H1 (cell line): ENCODE results near the gene LYPD4. TPM values are rescaled to one million over a fixed set of nuclear protein-coding genes. Genes with fewer than 3 reads are reported as not detected.

ENCODE experiments used
- CTCF ChIA-PET: fragments of 300-600 bp; sonication (Branson Sonifier 250); formaldehyde crosslinking; loops from one replicate; lab custom pipeline; 2021; ENCODE audit not compliant: partially characterized antibody; lab: Charles Lee
- POLR2A ChIA-PET: fragments of 300-600 bp; sonication (Branson Sonifier 250); formaldehyde crosslinking; loops from one replicate; lab custom pipeline; 2021; ENCODE audit warnings: inconsistent platforms; ENCODE audit not compliant: partially characterized antibody; lab: Charles Lee
- DNase-seq, 2 experiments: peaks; one replicate each; pipeline versions ENCODE4 v3.0.0 to v3.0.0-alpha.2; 2010 to 2022; ENCODE audit warnings: low spot score in 2 of 2, low read depth in 1 of 2, mixed read lengths in 1 of 2
- FAIRE-seq: peaks from 2 replicates; lab custom pipeline; 2011; peaks lifted over from hg19 to GRCh38; lab: Jason Lieb, UNC
- H2AFZ ChIP-seq: 2 replicates; pipeline ENCODE4 v1.8.1; 2012; ENCODE audit warnings: low read length, inconsistent platforms
- H2AK5ac ChIP-seq: 2 replicates; pipeline ENCODE4 v1.6.1; 2013; ENCODE audit warnings: low read depth, low read length
- H2BK120ac ChIP-seq: replicated peaks from 2 replicates; pipeline ENCODE3; 2013; ENCODE audit warnings: low read depth, low read length, inconsistent platforms
- H2BK12ac ChIP-seq: 2 replicates; pipeline ENCODE4 v1.6.1; 2013; ENCODE audit warnings: low read depth, low read length
- H2BK15ac ChIP-seq: 2 replicates; pipeline ENCODE4 v1.6.1; 2013; ENCODE audit warnings: low read length
- H2BK20ac ChIP-seq: 2 replicates; pipeline ENCODE4 v1.6.1; 2013; ENCODE audit warnings: low read length
- H2BK5ac ChIP-seq: 2 replicates; pipeline ENCODE4 v1.6.1; 2013; ENCODE audit warnings: low read depth, low read length
- H3K14ac ChIP-seq: 2 replicates; pipeline ENCODE4 v1.6.1; 2013; ENCODE audit warnings: inconsistent platforms; ENCODE audit not compliant: insufficient read length
- H3K18ac ChIP-seq: 2 replicates; pipeline ENCODE4 v1.6.1; 2013; ENCODE audit warnings: low read length; ENCODE audit errors: extremely low read depth
- H3K23ac ChIP-seq: 2 replicates; pipeline ENCODE4 v1.6.1; 2013; ENCODE audit warnings: inconsistent platforms; ENCODE audit not compliant: insufficient read length
- H3K23me2 ChIP-seq: 2 replicates; pipeline ENCODE4 v1.6.1; 2013; ENCODE audit warnings: low read depth, low read length
- H3K27ac ChIP-seq: 2 replicates; pipeline ENCODE4 v1.6.1; 2011; ENCODE audit warnings: low read depth, low read length, inconsistent platforms
- H3K27me3 ChIP-seq, 4 experiments: replicated peaks in 1 of 4; 1 replicate in 1 of 4; 2 replicates in 3 of 4; pipeline versions ENCODE4 v1.6.1 to v1.8.1; 2011 to 2013; ENCODE audit warnings: low read length in 3 of 4, mild to moderate bottlenecking in 3 of 4, inconsistent platforms in 2 of 4, mixed read lengths in 2 of 4, moderate library complexity in 1 of 4; ENCODE audit not compliant: control insufficient read depth in 3 of 4, insufficient read depth in 3 of 4; ENCODE audit errors: extremely low read depth in 1 of 4
- H3K36me3 ChIP-seq, 4 experiments: 2 replicates each; pipeline versions ENCODE4 v1.6.1 to v1.8.1; 2011 to 2013; ENCODE audit warnings: mild to moderate bottlenecking in 4 of 4, low read length in 3 of 4, moderate library complexity in 2 of 4, control low read depth in 1 of 4, inconsistent platforms in 1 of 4; ENCODE audit not compliant: insufficient read depth in 4 of 4, control insufficient read depth in 2 of 4
- H3K4ac ChIP-seq: replicated peaks from 2 replicates; pipeline ENCODE3; 2013; ENCODE audit warnings: low read length, low read depth, mixed read lengths, inconsistent platforms; ENCODE audit not compliant: insufficient read length
- H3K4me1 ChIP-seq, 4 experiments: replicated peaks in 1 of 4; 1 replicate in 1 of 4; 2 replicates in 3 of 4; pipeline versions ENCODE4 v1.6.1 to v1.8.1; 2011 to 2013; ENCODE audit warnings: low read length in 3 of 4, inconsistent platforms in 2 of 4, mixed read lengths in 1 of 4; ENCODE audit not compliant: insufficient read depth in 4 of 4, control insufficient read depth in 3 of 4
- H3K4me2 ChIP-seq, 2 experiments: 2 replicates each; pipeline versions ENCODE4 v1.6.1 to v1.8.1; 2011 to 2013; ENCODE audit warnings: low read depth in 2 of 2, low read length in 2 of 2, control low read depth in 1 of 2, inconsistent platforms in 1 of 2, mild to moderate bottlenecking in 1 of 2; ENCODE audit not compliant: insufficient read depth in 1 of 2
- H3K4me3 ChIP-seq, 4 experiments: fragments of 200-600, 300-600 bp in 1 of 4; sonication (generic), shearing (Covaris generic), sonication (Bioruptor Twin) in 1 of 4; 2 replicates each; pipeline versions ENCODE4 v1.5.1 to v1.8.1; 2011 to 2016; ENCODE audit warnings: low read length in 4 of 4, low read depth in 3 of 4, control low read depth in 2 of 4, inconsistent platforms in 2 of 4, mild to moderate bottlenecking in 2 of 4, mixed read lengths in 1 of 4, moderate library complexity in 1 of 4; ENCODE audit not compliant: insufficient read depth in 2 of 4; ENCODE audit errors: extremely low read depth in 1 of 4
- H3K56ac ChIP-seq: replicated peaks from 2 replicates; pipeline ENCODE3; 2013; ENCODE audit warnings: low read depth, mild to moderate bottlenecking, mixed read lengths, low read length, inconsistent platforms; ENCODE audit not compliant: insufficient read length
- H3K79me1 ChIP-seq: 2 replicates; pipeline ENCODE4 v1.6.1; 2013; ENCODE audit warnings: low read depth, low read length, control low read depth
- H3K79me2 ChIP-seq, 2 experiments: 2 replicates each; pipeline versions ENCODE4 v1.6.1 to v1.8.1; 2012 to 2013; ENCODE audit warnings: low read length in 2 of 2, mild to moderate bottlenecking in 2 of 2, inconsistent platforms in 1 of 2; ENCODE audit not compliant: insufficient read depth in 2 of 2, control insufficient read depth in 1 of 2
- H3K9ac ChIP-seq, 4 experiments: replicated peaks in 1 of 4; 1 replicate in 1 of 4; 2 replicates in 3 of 4; pipeline versions ENCODE4 v1.6.1 to v1.8.1; 2011 to 2013; ENCODE audit warnings: low read depth in 3 of 4, low read length in 3 of 4, control low read depth in 2 of 4, mild to moderate bottlenecking in 2 of 4, moderate library complexity in 2 of 4, inconsistent platforms in 1 of 4; ENCODE audit errors: extremely low read depth in 1 of 4
- H3K9me3 ChIP-seq, 2 experiments: 2 replicates each; pipeline versions ENCODE4 v1.6.1 to v1.8.1; 2012 to 2013; ENCODE audit warnings: mild to moderate bottlenecking in 2 of 2, moderate library complexity in 2 of 2, control low read depth in 1 of 2, inconsistent platforms in 1 of 2, low read depth in 1 of 2, low read length in 1 of 2, mixed read lengths in 1 of 2; ENCODE audit not compliant: insufficient read depth in 2 of 2
- H4K20me1 ChIP-seq, 2 experiments: replicated peaks in 1 of 2; 2 replicates each; pipeline versions ENCODE3 to v1.8.1; 2011 to 2013; ENCODE audit warnings: inconsistent platforms in 2 of 2, low read length in 2 of 2, mild to moderate bottlenecking in 1 of 2; ENCODE audit not compliant: insufficient read depth in 2 of 2, control insufficient read depth in 1 of 2
- H4K5ac ChIP-seq: 2 replicates; pipeline ENCODE4 v1.6.1; 2013; ENCODE audit warnings: low read length, low read depth, mixed read lengths, inconsistent platforms; ENCODE audit not compliant: insufficient read length
- H4K8ac ChIP-seq: 2 replicates; pipeline ENCODE4 v1.8.0; 2013; ENCODE audit warnings: mild to moderate bottlenecking, moderate library complexity, low read length, inconsistent platforms; ENCODE audit not compliant: insufficient read depth; ENCODE audit errors: extremely low read depth
- H4K91ac ChIP-seq: replicated peaks from 2 replicates; pipeline ENCODE3; 2013; ENCODE audit warnings: low read length, mixed read lengths, inconsistent platforms; ENCODE audit not compliant: insufficient read length
- E2F6 ChIP-seq: IDR thresholded peaks from 2 replicates; pipeline ENCODE4 v1.6.1; 2012; ENCODE audit warnings: inconsistent platforms
- HDAC6 ChIP-seq: IDR thresholded peaks from one replicate; pipeline ENCODE4 v1.7.1; 2012; ENCODE audit warnings: low read depth, mild to moderate bottlenecking, inconsistent platforms, low read length, moderate library complexity
- NRF1 ChIP-seq: IDR thresholded peaks from 2 replicates; pipeline ENCODE4 v1.6.1; 2011; ENCODE audit warnings: mild to moderate bottlenecking, low read depth, low read length, improper control_type of control experiment
- POU5F1 ChIP-seq: IDR thresholded peaks from 2 replicates; pipeline ENCODE4 v1.6.1; 2011; ENCODE audit warnings: low read depth, mild to moderate bottlenecking, low read length, moderate library complexity
- RAD21 ChIP-seq, 2 experiments: IDR thresholded peaks in 1 of 2; conservative IDR thresholded peaks in 1 of 2; 2 replicates each; pipeline ENCODE4 v1.6.1; 2011; ENCODE audit warnings: low read depth in 2 of 2, low read length in 2 of 2, improper control_type of control experiment in 1 of 2, inconsistent platforms in 1 of 2, mild to moderate bottlenecking in 1 of 2, moderate library complexity in 1 of 2
- RXRA ChIP-seq: IDR thresholded peaks from 2 replicates; pipeline ENCODE4 v1.6.1; 2011; ENCODE audit warnings: low read depth, mild to moderate bottlenecking, low read length, moderate library complexity; ENCODE audit not compliant: insufficient read depth
- SIX5 ChIP-seq: IDR thresholded peaks from 2 replicates; pipeline ENCODE4 v1.6.1; 2011; ENCODE audit warnings: mild to moderate bottlenecking, low read depth, low read length
- SP2 ChIP-seq: IDR thresholded peaks from 2 replicates; pipeline ENCODE4 v1.6.1; 2012; ENCODE audit warnings: mild to moderate bottlenecking, low read length, inconsistent platforms
- TCF12 ChIP-seq: IDR thresholded peaks from 2 replicates; pipeline ENCODE4 v1.6.1; 2011; ENCODE audit warnings: low read depth, mild to moderate bottlenecking, low read length
- WGBS, 2 experiments: shearing (Covaris generic) in 1 of 2; methylation state at CpG; one replicate each; pipeline versions ENCODE4 v1.1.6 to v1.1.7; 2013 to 2015; ENCODE audit warnings: low lambda C conversion rate in 2 of 2, mixed read lengths in 2 of 2, inconsistent platforms in 1 of 2, low coverage in 1 of 2, missing lambda C conversion rate in 1 of 2; ENCODE audit not compliant: insufficient replicate concordance in 2 of 2, insufficient coverage in 1 of 2, insufficient read length in 1 of 2; ENCODE audit errors: extremely low coverage in 1 of 2, missing lambda C conversion rate in 1 of 2; 5-methylcytosine and 5-hydroxymethylcytosine counted together
- polyA plus RNA-seq, 7 experiments: library from polyadenylated mRNA; depleted of rRNA in 3 of 7; stranded (reverse) in 5 of 7; unstranded in 2 of 7; fragments of >200 nt in 5 of 7; fragments of 200-250 nt in 2 of 7; gene quantifications; 1 replicate in 5 of 7; 2 replicates in 1 of 7; 4 replicates in 1 of 7; pipeline versions ENCODE4 v1.2.1 to v1.2.3, GENCODE V29; 2011 to 2013; ENCODE audit warnings: missing spikeins in 2 of 7, mixed read lengths in 2 of 7
- total RNA-seq: library from RNA; stranded (reverse); fragmentation: NEBNext Ultra II Directional; extraction: Animal tissue kit (Norgen Biotek cat#: 25700); gene quantifications from 2 replicates; pipeline ENCODE4 v1.2.1, GENCODE V29; 2021

LYPD4 gene
- total and polyA plus RNA-seq, 2 of the 8 experiments (the other 6 are each of a cell fraction or from before 2014, with no cell fraction given), result 0.06 TPM; not detected in 1

- CTCF ChIA-PET, result interaction anchor here (0.6 to 4.3 kb wide), 7 partner anchors 10 to 74 kb away, joined by 3 to 26 read pairs (median 3); partner anchors contain the start of genes ERFL and RABAC1
- TF ChIP-seq NRF1 (no peak), HDAC6 (no peak), E2F6 (no peak), SIX5 (no peak), POU5F1 (no peak), RXRA (0 out of 2 replicates have a peak, but pooled peaks have one; percentile 72), SP2 (peak; percentile 100), RAD21 (IDR thresholded peaks at IDR 0.05 in 1 of 2, conservative IDR thresholded peaks at IDR 0.05 in 1 of 2; ENCODE audit: low read depth in 2 of 2, low read length in 2 of 2) (peak in 1 of 2 experiments; percentile 12; a peak in 1 of 4 replicates), TCF12 (0 out of 2 replicates have a peak, but pooled peaks have one; percentile 53)
These were observed 39.6 kb upstream of the LYPD4 start for GRCh38 chr19:41883821-41884733.

More at GRCh38 chr19:41883821-41884733, 39.6 kb upstream of the LYPD4 start:
- 1% methylated on average over 56 of the region's 66 CpGs; no CpG with 5 or more reads in 1 of the 2 experiments for WGBS, 2 experiments
- peak overlapping the region; percentile 42 to 80 (median 50); a peak in 6 of 7 replicates for H3K9ac ChIP-seq
- peak overlapping the region; percentile 81 to 97 (median 91) for H3K4me3 ChIP-seq
- no peak overlapping the region for H2BK20ac ChIP-seq
- H3K14ac ChIP-seq, result no peak overlapping the region
- peaks cover 1 to 18% (median 17%) of the 10 kb centered on the region in 4 experiments; a peak in 6 of 7 replicates for H3K27me3 ChIP-seq
- peaks cover 3 to 21% (median 12%) of the 10 kb centered on the region in 4 experiments for H3K4me1 ChIP-seq
- H3K9me3 ChIP-seq, result no peaks in the 10 kb centered on the region
- H4K20me1 ChIP-seq, result peaks cover 3 to 6% of the 10 kb centered on the region in 2 experiments
- H3K18ac ChIP-seq, result peak overlapping the region; percentile 13; the same call in 1 of the 2 replicates
- POLR2A ChIA-PET, result interaction anchor here (0.6 to 13.9 kb wide), 10 partner anchors 10 to 457 kb away, joined by 3 to 298 read pairs (median 3); partner anchors contain the start of genes B3GNT8 and RPS19
- no peak overlapping the region for H2AK5ac ChIP-seq
- H3K36me3 ChIP-seq, result peaks cover 0 to 2% (median 0%) of the 10 kb centered on the region in 4 experiments; a peak in 1 of 8 replicates
- H2AFZ ChIP-seq, result 0 out of 2 replicates have a peak overlapping the region, but pooled peaks have one; percentile 74
- peak overlapping the region; percentile 89 for H3K4me2 ChIP-seq
- peaks cover 0 to 3% of the 10 kb centered on the region in 2 experiments; a peak in 1 of 4 replicates for H3K79me2 ChIP-seq
- peak overlapping the region; percentile 62 for H3K56ac ChIP-seq
- no peak overlapping the region for H3K4ac ChIP-seq
- H2BK120ac ChIP-seq, result no peak overlapping the region
- H4K5ac ChIP-seq, result no peak overlapping the region
- H2BK5ac ChIP-seq, result no peak overlapping the region
- no peak overlapping the region for H2BK15ac ChIP-seq
- H4K8ac ChIP-seq, result no peak overlapping the region; the same call in 1 of the 2 replicates
- FAIRE-seq, result no peak
- H3K23ac ChIP-seq, result no peak overlapping the region
- H3K79me1 ChIP-seq, result peaks cover 2% of the 10 kb centered on the region; the same call in 1 of the 2 replicates
- H4K91ac ChIP-seq, result peak overlapping the region; percentile 49
- no peak overlapping the region for H2BK12ac ChIP-seq
- DNase-seq, result peak; percentile 90 to 95
- peaks cover 16% of the 10 kb centered on the region; the same call in 1 of the 2 replicates for H3K23me2 ChIP-seq
- H3K27ac ChIP-seq, result no peak overlapping the region
